SIG-M5 (cell line): Measurements from ENCODE around the gene CHD2.
"Not testable (repeated sequence)": the region's sequence is repeated elsewhere in the genome, so short reads cannot be mapped to it uniquely, and the experiment has no call there.

Experiments used
- DNase-seq: peaks from one replicate; lab custom pipeline; 2025; lab: John Stamatoyannopoulos, UW

CHD2 gene

GRCh38 chr15:93020976-93021772 lies 121.0 kb downstream of the CHD2 start:
- no peak for DNase-seq

GRCh38 chr15:93024293-93024692 lies 124.2 kb downstream of the CHD2 start:
- no peak for DNase-seq

- DNase-seq = no peak
These were observed 124.8 kb downstream of the CHD2 start for GRCh38 chr15:93024716-93025624.

GRCh38 chr15:93025625-93025982 lies 125.5 kb downstream of the CHD2 start:
- no peak for DNase-seq

- DNase-seq = no peak
These were observed 126.3 kb downstream of the CHD2 start for GRCh38 chr15:93026380-93026817.

- no peak for DNase-seq
These were observed 127.3 kb downstream of the CHD2 start for GRCh38 chr15:93027413-93027812.

GRCh38 chr15:93028111-93028631 lies 128.0 kb downstream of the CHD2 start:
- DNase-seq = no peak

- peak; percentile 84 for DNase-seq
These were observed 128.6 kb downstream of the CHD2 start for GRCh38 chr15:93028632-93029213.

GRCh38 chr15:93029214-93029835 lies 129.2 kb downstream of the CHD2 start:
- no peak for DNase-seq

- DNase-seq = no peak
These were observed 129.8 kb downstream of the CHD2 start for GRCh38 chr15:93029836-93030429.

- no peak for DNase-seq
These were observed 130.4 kb downstream of the CHD2 start for GRCh38 chr15:93030430-93031102.

GRCh38 chr15:93031103-93031464 lies 131.0 kb downstream of the CHD2 start:
- no peak for DNase-seq

GRCh38 chr15:93031557-93032384 lies 131.6 kb downstream of the CHD2 start:
- not testable (repeated sequence) for DNase-seq

GRCh38 chr15:93032515-93033206 lies 132.5 kb downstream of the CHD2 start:
- not testable (repeated sequence) for DNase-seq

GRCh38 chr15:93033434-93034045 lies 133.4 kb downstream of the CHD2 start:
- no peak for DNase-seq

- DNase-seq = no peak
These were observed 134.4 kb downstream of the CHD2 start for GRCh38 chr15:93034512-93034911.

- no peak for DNase-seq
These were observed 135.2 kb downstream of the CHD2 start for GRCh38 chr15:93035092-93035915.
